ENCODE measurements around the gene POLQ. TPM values are rescaled to one million over a fixed set of nuclear protein-coding genes. Genes with fewer than 3 reads are reported as not detected.

Gene POLQ
- total and polyA plus RNA-seq, 2 of the 8 experiments (the other 6 are each of a cell fraction or from before 2014, with no cell fraction given): 3.6 to 15.3 TPM

- H3K18ac ChIP-seq (ENCODE audit: extremely low read depth, low read length): no peak overlapping the region; the same call in 1 of the 2 replicates
- no peak overlapping the region for H2AFZ ChIP-seq (ENCODE audit: low read length)
- H4K8ac ChIP-seq (ENCODE audit: extremely low read depth, insufficient read depth, low read length): no peak overlapping the region
- no peaks in the 10 kb centered on the region for H3K23me2 ChIP-seq (ENCODE audit: low read depth, low read length)
- no peak for DNase-seq (ENCODE audit: low read depth in 1 of 2, low spot score in 2 of 2)
- H2BK120ac ChIP-seq (replicated peaks; ENCODE audit: low read depth, low read length): no peak overlapping the region
- POLR2A ChIA-PET (ENCODE audit: partially characterized antibody): interaction anchor here (3.3 kb wide), 1 partner anchor 12 kb away, joined by 18 read pairs; the partner anchor contains the start of gene FBXO40
- H3K27ac ChIP-seq (ENCODE audit: low read depth, low read length): no peak overlapping the region
- no peak overlapping the region for H3K9ac ChIP-seq (replicated peaks in 1 of 4; ENCODE audit: extremely low read depth in 1 of 4, low read depth in 3 of 4, low read length in 3 of 4)
- no peaks in the 10 kb centered on the region for H3K79me1 ChIP-seq (ENCODE audit: low read depth, low read length)
- H3K56ac ChIP-seq (replicated peaks; ENCODE audit: insufficient read length, low read depth, low read length): no peak overlapping the region
- no peak overlapping the region for H2BK20ac ChIP-seq (ENCODE audit: low read length)
- H2BK15ac ChIP-seq (ENCODE audit: low read length): no peak overlapping the region
- no peak overlapping the region for H4K5ac ChIP-seq (ENCODE audit: insufficient read length, low read depth, low read length)
- H3K4me1 ChIP-seq (replicated peaks in 1 of 4; ENCODE audit: control insufficient read depth in 3 of 4, insufficient read depth in 4 of 4, low read length in 3 of 4): no peaks in the 10 kb centered on the region
- no peak overlapping the region for H4K91ac ChIP-seq (replicated peaks; ENCODE audit: insufficient read length, low read length)
- no peaks in the 10 kb centered on the region for H3K36me3 ChIP-seq (ENCODE audit: control insufficient read depth in 2 of 4, insufficient read depth in 4 of 4, low read length in 3 of 4)
- no peak for FAIRE-seq
- H3K79me2 ChIP-seq (ENCODE audit: control insufficient read depth in 1 of 2, insufficient read depth in 2 of 2, low read length in 2 of 2): no peaks in the 10 kb centered on the region
- H2BK5ac ChIP-seq (ENCODE audit: low read depth, low read length): no peak overlapping the region
- H3K27me3 ChIP-seq (replicated peaks in 1 of 4; ENCODE audit: control insufficient read depth in 3 of 4, extremely low read depth in 1 of 4, insufficient read depth in 3 of 4, low read length in 3 of 4): no peaks in the 10 kb centered on the region
- no peaks in the 10 kb centered on the region for H4K20me1 ChIP-seq (replicated peaks in 1 of 2; ENCODE audit: control insufficient read depth in 1 of 2, insufficient read depth in 2 of 2, low read length in 2 of 2)
- H3K4me2 ChIP-seq (ENCODE audit: insufficient read depth in 1 of 2, low read depth in 2 of 2, low read length in 2 of 2): no peak overlapping the region
- CTCF ChIA-PET (ENCODE audit: partially characterized antibody): interaction anchor here (0.6 kb wide), 1 partner anchor 214 kb away, joined by 4 read pairs; no protein-coding TSS in a partner anchor
- no peak overlapping the region for H3K4me3 ChIP-seq (ENCODE audit: extremely low read depth in 1 of 4, insufficient read depth in 2 of 4, low read depth in 3 of 4, low read length in 4 of 4)
- no peak overlapping the region for H2BK12ac ChIP-seq (ENCODE audit: low read depth, low read length)
- H3K14ac ChIP-seq (ENCODE audit: insufficient read length): no peak overlapping the region
- TF ChIP-seq MAFK (IDR thresholded peaks at IDR 0.05; ENCODE audit: low read depth, low read length) (no peak), EP300 (IDR thresholded peaks at IDR 0.05; ENCODE audit: borderline replicate concordance in 1 of 2, low read depth in 2 of 2, low read length in 2 of 2) (no peak)
- no peak overlapping the region for H2AK5ac ChIP-seq (ENCODE audit: low read depth, low read length)
- no peak overlapping the region for H3K4ac ChIP-seq (replicated peaks; ENCODE audit: insufficient read length, low read depth, low read length)
- no peaks in the 10 kb centered on the region for H3K9me3 ChIP-seq (ENCODE audit: insufficient read depth in 2 of 2, low read depth in 1 of 2, low read length in 1 of 2)
- 89% methylated on average over 2 of the region's 2 CpGs; no CpG with 5 or more reads in 1 of the 2 experiments for WGBS, 2 experiments (ENCODE audit: extremely low coverage in 1 of 2, insufficient coverage in 1 of 2, insufficient read length in 1 of 2, insufficient replicate concordance in 2 of 2, low coverage in 1 of 2, low lambda C conversion rate in 2 of 2, missing lambda C conversion rate in 1 of 2)
- no peak overlapping the region for H3K23ac ChIP-seq (ENCODE audit: insufficient read length)
Observed at GRCh38 chr3:121581691-121582090, 35.9 kb upstream of the POLQ start.
